MCF 10A (cell line): ENCODE measurements around the gene SLC39A6. TPM values are rescaled to one million over a fixed set of nuclear protein-coding genes. Genes with fewer than 3 reads are reported as not detected.
"Not testable (repeated sequence)": the region's sequence is repeated elsewhere in the genome, so short reads cannot be mapped to it uniquely, and the experiment has no call there.

Experiments used
- BruUV-seq: library from RNA; stranded (reverse); fragments of 400-500 nt; replicated peaks from 2 replicates; lab custom pipeline; 2021; lab: Mats Ljungman, UMichigan
- CTCF ChIA-PET: fragments of 300-600 bp; sonication (Branson Sonifier 250); formaldehyde crosslinking; extraction: SDS; loops from one replicate; lab custom pipeline; 2021; ENCODE audit warnings: antibody characterized with exemption, inconsistent platforms; lab: Yijun Ruan, JAX
- POLR2A ChIA-PET: fragments of 300-600, 350-650 bp; sonication (Branson Sonifier 250); formaldehyde crosslinking; extraction: SDS; loops from one replicate; lab custom pipeline; 2020; ENCODE audit warnings: antibody characterized with exemption, inconsistent platforms; lab: Yijun Ruan, JAX
- DNase-seq: peaks from one replicate; pipeline ENCODE4 v3.0.0-alpha.2; 2018; ENCODE audit not compliant: unreplicated experiment
- H3K27ac Mint-ChIP-seq: one replicate; pipeline ENCODE4 v1.8.0; 2022; ENCODE audit warnings: mild to moderate bottlenecking, low read depth, mixed read lengths; ENCODE audit not compliant: unreplicated experiment
- H3K27me3 Mint-ChIP-seq: one replicate; pipeline ENCODE4 v1.8.0; 2022; ENCODE audit warnings: mixed read lengths; ENCODE audit not compliant: insufficient read depth, unreplicated experiment
- H3K36me3 Mint-ChIP-seq: one replicate; pipeline ENCODE4 v1.8.0; 2022; ENCODE audit warnings: mild to moderate bottlenecking, moderate library complexity, mixed read lengths; ENCODE audit not compliant: insufficient read depth, unreplicated experiment
- H3K4me1 Mint-ChIP-seq: one replicate; pipeline ENCODE4 v1.8.0; 2022; ENCODE audit warnings: mixed read lengths; ENCODE audit not compliant: insufficient read depth, unreplicated experiment
- H3K4me3 Mint-ChIP-seq: one replicate; pipeline ENCODE4 v1.8.0; 2022; ENCODE audit warnings: mild to moderate bottlenecking, moderate library complexity, mixed read lengths; ENCODE audit not compliant: unreplicated experiment
- H3K9me3 Mint-ChIP-seq: one replicate; pipeline ENCODE4 v1.8.0; 2022; ENCODE audit warnings: mixed read lengths; ENCODE audit not compliant: unreplicated experiment
- intact Hi-C: fragments of 100-400 bp; cut with micrococcal nuclease; formaldehyde crosslinking; loops from 2 replicates; pipeline ENCODE4 v1.14.1; 2022
- total RNA-seq: library from RNA; stranded (reverse); gene quantifications from 2 replicates; pipeline ENCODE4 v1.2.3, GENCODE V29; 2022
- TF ChIP-seq, protein P1 (sequence below): fragments of 200-600 bp; IDR thresholded peaks from one replicate; pipeline ENCODE4 v1.8.0; 2022; ENCODE audit warnings: antibody characterized with exemption, mild to moderate bottlenecking; ENCODE audit not compliant: unreplicated experiment

The SLC39A6 gene
- total RNA-seq, 1 experiment from 2014 or later = 49.7 TPM

DNA sequence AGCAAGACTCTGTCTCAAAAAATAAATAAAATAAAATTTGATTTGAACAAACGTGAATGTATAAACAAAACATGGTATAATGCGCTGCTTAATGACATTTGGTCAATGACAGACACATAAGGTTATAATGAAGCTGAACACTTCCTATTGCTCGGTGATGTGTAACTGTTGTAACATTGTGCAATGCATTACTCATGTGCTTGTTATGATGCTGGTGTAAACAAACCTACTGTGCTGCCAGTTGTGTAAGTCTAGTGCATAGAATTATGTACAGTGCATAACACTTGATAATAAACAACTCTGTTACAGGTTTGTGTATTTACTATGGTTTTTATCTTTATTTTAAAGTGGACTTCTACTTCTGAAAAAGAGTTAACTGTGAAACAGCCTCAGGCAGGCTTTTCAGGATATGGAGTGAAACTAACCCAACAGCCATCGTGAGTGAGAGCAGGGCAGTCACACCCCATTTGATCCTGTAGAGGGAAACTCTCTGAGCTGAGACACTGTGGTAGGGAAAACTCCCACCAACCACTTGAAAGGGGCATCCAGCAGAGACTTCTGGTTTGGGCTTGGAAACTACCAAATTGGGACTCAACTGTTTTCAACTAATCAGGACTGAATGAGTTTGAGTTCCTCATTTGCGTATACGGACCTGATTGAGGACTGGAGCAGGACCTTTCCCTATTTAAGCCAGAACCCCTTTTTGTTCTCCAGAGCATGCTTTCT is 53.1 kb downstream of the SLC39A6 start:
- DNase-seq = peak; percentile 90
- Mint-ChIP-seq H3K36me3 (no peaks in the 10 kb centered on the region), H3K4me3 (no peak overlapping the region), H3K27me3 (no peaks in the 10 kb centered on the region), H3K4me1 (no peaks in the 10 kb centered on the region), H3K9me3 (no peaks in the 10 kb centered on the region), H3K27ac (peak overlapping the region; percentile 75)
- intact Hi-C loops = no loop called here
- TF ChIP-seq, protein P1, sequence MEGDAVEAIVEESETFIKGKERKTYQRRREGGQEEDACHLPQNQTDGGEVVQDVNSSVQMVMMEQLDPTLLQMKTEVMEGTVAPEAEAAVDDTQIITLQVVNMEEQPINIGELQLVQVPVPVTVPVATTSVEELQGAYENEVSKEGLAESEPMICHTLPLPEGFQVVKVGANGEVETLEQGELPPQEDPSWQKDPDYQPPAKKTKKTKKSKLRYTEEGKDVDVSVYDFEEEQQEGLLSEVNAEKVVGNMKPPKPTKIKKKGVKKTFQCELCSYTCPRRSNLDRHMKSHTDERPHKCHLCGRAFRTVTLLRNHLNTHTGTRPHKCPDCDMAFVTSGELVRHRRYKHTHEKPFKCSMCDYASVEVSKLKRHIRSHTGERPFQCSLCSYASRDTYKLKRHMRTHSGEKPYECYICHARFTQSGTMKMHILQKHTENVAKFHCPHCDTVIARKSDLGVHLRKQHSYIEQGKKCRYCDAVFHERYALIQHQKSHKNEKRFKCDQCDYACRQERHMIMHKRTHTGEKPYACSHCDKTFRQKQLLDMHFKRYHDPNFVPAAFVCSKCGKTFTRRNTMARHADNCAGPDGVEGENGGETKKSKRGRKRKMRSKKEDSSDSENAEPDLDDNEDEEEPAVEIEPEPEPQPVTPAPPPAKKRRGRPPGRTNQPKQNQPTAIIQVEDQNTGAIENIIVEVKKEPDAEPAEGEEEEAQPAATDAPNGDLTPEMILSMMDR = no peak
- TSS peak; percentile 68 for BruUV-seq
- CTCF ChIA-PET = interaction anchor here (0.5 to 0.7 kb wide), 3 partner anchors 10 to 514 kb away, joined by 3 to 4 read pairs (median 3); no protein-coding TSS in a partner anchor
- POLR2A ChIA-PET = interaction anchor here (0.5 to 1.7 kb wide), 6 partner anchors 9 to 183 kb away, joined by 3 to 23 read pairs (median 5); partner anchors contain the start of genes RMP24, RPRD1A and SLC39A6

DNA sequence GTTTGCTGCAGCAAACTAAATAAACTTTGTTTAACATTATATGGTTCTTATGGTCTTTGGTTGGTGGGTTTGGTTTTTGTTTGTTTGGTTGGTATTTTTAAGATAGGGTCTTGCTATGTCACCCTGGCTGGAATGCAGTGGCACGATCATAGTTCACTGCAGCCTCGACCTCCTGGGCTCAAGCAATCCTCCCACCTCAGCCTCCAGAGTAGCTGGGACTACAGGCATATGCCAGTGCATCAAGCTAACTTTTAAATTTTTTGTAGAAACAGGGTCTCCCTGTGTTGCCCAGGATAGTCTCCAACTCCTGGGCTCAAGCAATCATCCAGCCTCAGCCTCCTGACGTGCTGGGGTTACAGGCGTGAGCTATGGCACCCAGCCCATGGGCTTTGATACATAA is 54.7 kb downstream of the SLC39A6 start:
- TF ChIP-seq, protein P1 = no peak
- intact Hi-C loops = no loop called here
- ChIA-PET CTCF (interaction anchor here (0.7 to 1.6 kb wide), 3 partner anchors 8 to 710 kb away, joined by 3 to 7 read pairs (median 4); no protein-coding TSS in a partner anchor), POLR2A (interaction anchor here (0.8 to 2.1 kb wide), 4 partner anchors 12 to 50 kb away, joined by 3 to 6 read pairs (median 3); no protein-coding TSS in a partner anchor)
- DNase-seq = no peak
- Mint-ChIP-seq H3K27ac (no peak overlapping the region), H3K4me3 (no peak overlapping the region), H3K27me3 (no peaks in the 10 kb centered on the region), H3K4me1 (no peaks in the 10 kb centered on the region), H3K9me3 (no peaks in the 10 kb centered on the region), H3K36me3 (no peaks in the 10 kb centered on the region)
- no TSS peak for BruUV-seq

DNA sequence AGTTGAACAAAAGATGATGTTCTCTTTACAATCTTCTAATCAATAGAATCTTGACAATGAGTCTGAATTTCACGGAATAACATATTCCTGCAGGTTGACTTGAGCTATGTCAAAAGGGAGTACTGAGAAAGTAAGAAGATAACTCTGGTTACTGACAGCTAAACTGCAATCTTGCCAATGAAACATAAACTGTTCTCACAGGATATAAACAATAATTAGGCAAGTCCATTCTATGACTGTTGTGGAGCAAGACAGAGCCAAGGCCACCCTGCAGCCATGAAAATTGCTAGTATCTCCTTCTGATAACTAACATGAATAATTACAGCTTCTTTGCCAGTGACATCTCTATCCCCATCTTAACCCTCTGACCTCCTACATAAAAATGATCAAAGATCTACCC is 55.5 kb downstream of the SLC39A6 start:
- no peaks in the 10 kb centered on the region for H3K9me3 Mint-ChIP-seq
- TF ChIP-seq, protein P1 = no peak
- no peak overlapping the region for H3K27ac Mint-ChIP-seq
- BruUV-seq = no TSS peak
- CTCF ChIA-PET = interaction anchor here (0.8 to 1.2 kb wide), 2 partner anchors 22 to 24 kb away, joined by 3 to 7 read pairs; no protein-coding TSS in a partner anchor
- no peaks in the 10 kb centered on the region for H3K36me3 Mint-ChIP-seq
- POLR2A ChIA-PET = interaction anchor here (0.8 to 2.1 kb wide), 4 partner anchors 12 to 51 kb away, joined by 3 to 6 read pairs (median 3); no protein-coding TSS in a partner anchor
- H3K4me1 Mint-ChIP-seq = no peaks in the 10 kb centered on the region
- intact Hi-C loops = no loop called here
- no peak for DNase-seq
- no peaks in the 10 kb centered on the region for H3K27me3 Mint-ChIP-seq
- no peak overlapping the region for H3K4me3 Mint-ChIP-seq

DNA sequence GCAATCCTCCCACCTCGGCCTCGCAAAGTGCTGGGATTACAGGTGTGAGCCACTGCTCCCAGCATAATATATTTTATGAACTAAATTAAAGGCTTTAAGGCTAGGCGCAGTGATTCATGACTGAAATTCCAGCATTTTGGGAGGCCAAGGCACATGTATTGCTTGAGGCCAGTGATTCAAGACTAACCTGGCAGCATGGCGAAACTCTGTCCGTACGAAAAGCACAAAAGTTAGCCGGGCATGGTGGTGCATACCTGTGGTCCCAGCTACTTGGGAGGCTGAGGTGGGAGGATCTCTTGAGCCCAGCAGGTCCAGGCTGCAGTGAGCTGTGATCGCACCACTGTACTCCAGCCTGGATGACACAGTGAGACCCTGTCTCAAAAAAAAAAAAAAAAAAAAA is 56.7 kb downstream of the SLC39A6 start:
- CTCF ChIA-PET, H3K27ac Mint-ChIP-seq, POLR2A ChIA-PET, H3K9me3 Mint-ChIP-seq, BruUV-seq, H3K27me3 Mint-ChIP-seq, H3K36me3 Mint-ChIP-seq, intact Hi-C loops, H3K4me3 Mint-ChIP-seq, H3K4me1 Mint-ChIP-seq: not testable (repeated sequence)
- peak; percentile 26 for DNase-seq
